Breast epithelium (tissue), 4 donors: ENCODE results near the gene GNAZ. TPM values are rescaled to one million over a fixed set of nuclear protein-coding genes. Genes with fewer than 3 reads are reported as not detected.
A peak's percentile ranks its signal among the peaks of the same experiment; 100 is the strongest.

ENCODE experiments used
- DNase-seq, 2 donors: peaks; one replicate each; pipeline ENCODE4 v3.0.0-alpha.2; 2019; ENCODE audit warnings: low spot score in 2 of 2
- H3K27ac ChIP-seq, 2 donors: fragments of 200-600 bp; sonication (generic) in 1 of 2; one replicate each; pipeline ENCODE4 v1.5.1; 2016 to 2019; ENCODE audit warnings: mild to moderate bottlenecking in 1 of 2
- H3K27me3 ChIP-seq, 2 donors: fragments of 200-600 bp; sonication (generic) in 1 of 2; one replicate each; pipeline versions ENCODE4 v1.5.1 to v1.6.0; 2017 to 2019; ENCODE audit warnings: control low read depth in 1 of 2, mild to moderate bottlenecking in 1 of 2
- H3K36me3 ChIP-seq: fragments of 200-600 bp; one replicate; pipeline ENCODE4 v1.5.1; 2019
- H3K4me1 ChIP-seq, 2 donors: fragments of 200-600 bp; sonication (generic); one replicate each; pipeline ENCODE4 v1.5.1; 2016 to 2019; ENCODE audit warnings: control low read depth in 1 of 2
- H3K4me3 ChIP-seq, 3 donors: fragments of 200-600 bp; sonication (generic); 1 replicate in 2 of 3; 2 replicates in 1 of 3; pipeline ENCODE4 v1.5.1; 2016 to 2019; ENCODE audit warnings: mild to moderate bottlenecking in 3 of 3, moderate library complexity in 2 of 3
- H3K9me3 ChIP-seq, 2 donors: fragments of 200-600 bp; sonication (generic) in 1 of 2; one replicate each; pipeline ENCODE4 v1.5.1; 2016 to 2019; ENCODE audit warnings: control low read depth in 1 of 2
- CTCF ChIP-seq, 3 donors: fragments of 450-650 bp; IDR thresholded peaks; one replicate each; pipeline ENCODE4 v1.5.1; 2016 to 2017; ENCODE audit warnings: antibody characterized with exemption in 3 of 3, mild to moderate bottlenecking in 3 of 3, moderate library complexity in 3 of 3
- POLR2A ChIP-seq: fragments of 450-650 bp; IDR thresholded peaks from one replicate; pipeline ENCODE4 v1.6.1; 2016; ENCODE audit warnings: antibody characterized with exemption, mild to moderate bottlenecking, moderate library complexity
- POLR2AphosphoS5 ChIP-seq, 3 donors: sonication (generic); formaldehyde crosslinking; IDR thresholded peaks; one replicate each; pipeline ENCODE4 v1.6.1; 2017; ENCODE audit warnings: antibody characterized with exemption in 3 of 3
- intact Hi-C: fragments of 100-400 bp; cut with DNase I; formaldehyde crosslinking; loops from one replicate; pipeline ENCODE4 v1.15.1; 2023; ENCODE audit warnings: low total_unique reads
- total RNA-seq, 3 donors: library from RNA; depleted of rRNA; stranded (reverse); fragments of >200 nt; gene quantifications; one replicate each; pipeline ENCODE4 v1.1.0, GENCODE V29; 2016

The GNAZ gene
- total RNA-seq, 3 donors from 2014 or later = 5.0 to 15.7 (median 5.3) TPM

GRCh38 chr22:23053912-23054530, 16.3 kb upstream of the GNAZ start:
- peak in 1 of 2 donors; percentile 33 for DNase-seq
- no peaks in the 10 kb centered on the region for H3K36me3 ChIP-seq
- no peak for TF ChIP-seq POLR2A
- TF ChIP-seq POLR2AphosphoS5 (IDR thresholded peaks at IDR 0.05) = no peak
- no peak for TF ChIP-seq CTCF (IDR thresholded peaks at IDR 0.05)
- no peaks in the 10 kb centered on the region for H3K4me1 ChIP-seq
- intact Hi-C loops = no loop called here
- no peak overlapping the region for H3K27ac ChIP-seq
- peaks cover 5 to 14% of the 10 kb centered on the region in 2 donors for H3K9me3 ChIP-seq
- no peak overlapping the region for H3K4me3 ChIP-seq
- no peaks in the 10 kb centered on the region for H3K27me3 ChIP-seq

GRCh38 chr22:23054531-23055257, 15.6 kb upstream of the GNAZ start:
- peaks cover 5 to 14% of the 10 kb centered on the region in 2 donors for H3K9me3 ChIP-seq
- no peaks in the 10 kb centered on the region for H3K27me3 ChIP-seq
- H3K4me1 ChIP-seq = no peaks in the 10 kb centered on the region
- H3K36me3 ChIP-seq = no peaks in the 10 kb centered on the region
- DNase-seq = no peak
- no peak overlapping the region for H3K4me3 ChIP-seq
- H3K27ac ChIP-seq = no peak overlapping the region
- no peak for TF ChIP-seq POLR2AphosphoS5 (IDR thresholded peaks at IDR 0.05)
- TF ChIP-seq CTCF (IDR thresholded peaks at IDR 0.05) = no peak
- intact Hi-C loops = no loop called here

- no peak overlapping the region for H3K4me3 ChIP-seq
- intact Hi-C loops = no loop called here
- peak in 1 of 2 donors; percentile 34 for DNase-seq
- no peaks in the 10 kb centered on the region for H3K36me3 ChIP-seq
- no peaks in the 10 kb centered on the region for H3K27me3 ChIP-seq
- TF ChIP-seq POLR2AphosphoS5 (IDR thresholded peaks at IDR 0.05) (no peak), POLR2A (no peak), CTCF (IDR thresholded peaks at IDR 0.05) (no peak)
- no peaks in the 10 kb centered on the region for H3K4me1 ChIP-seq
- peaks cover 5 to 14% of the 10 kb centered on the region in 2 donors for H3K9me3 ChIP-seq
- no peak overlapping the region for H3K27ac ChIP-seq
These were observed 14.7 kb upstream of the GNAZ start for GRCh38 chr22:23055449-23056179.

GRCh38 chr22:23057331-23057730, 13.0 kb upstream of the GNAZ start:
- intact Hi-C loops = no loop called here
- Histone ChIP-seq H3K27me3 (no peaks in the 10 kb centered on the region), H3K27ac (no peak overlapping the region), H3K4me1 (no peaks in the 10 kb centered on the region), H3K4me3 (no peak overlapping the region), H3K9me3 (peaks cover 5 to 14% of the 10 kb centered on the region in 2 donors), H3K36me3 (no peaks in the 10 kb centered on the region)
- DNase-seq = peak in 1 of 2 donors; percentile 19
- TF ChIP-seq POLR2AphosphoS5 (IDR thresholded peaks at IDR 0.05) = no peak
- TF ChIP-seq POLR2A = no peak
- TF ChIP-seq CTCF (IDR thresholded peaks at IDR 0.05) = no peak

- intact Hi-C loops = no loop called here
- peak; percentile 1 to 6 for DNase-seq
- Histone ChIP-seq H3K4me1 (no peaks in the 10 kb centered on the region), H3K27ac (no peak overlapping the region), H3K9me3 (peaks cover 5 to 14% of the 10 kb centered on the region in 2 donors), H3K36me3 (no peaks in the 10 kb centered on the region), H3K27me3 (no peaks in the 10 kb centered on the region), H3K4me3 (no peak overlapping the region)
- no peak for TF ChIP-seq CTCF (IDR thresholded peaks at IDR 0.05)
- no peak for TF ChIP-seq POLR2AphosphoS5 (IDR thresholded peaks at IDR 0.05)
- TF ChIP-seq POLR2A = no peak
These were observed 12.3 kb upstream of the GNAZ start for GRCh38 chr22:23058063-23058462.
